WERI-Rb-1 (cell line): ENCODE data around the gene SARS1.

Experiments used
- DNase-seq: peaks from one replicate; pipeline ENCODE4 v3.0.0-alpha.2; 2020
- H3K27ac ChIP-seq: fragments of 250-450 bp; sonication (Bioruptor Pico); 2 replicates; pipeline ENCODE4 v1.5.1; 2020; ENCODE audit warnings: mild to moderate bottlenecking, moderate library complexity
- H3K27me3 ChIP-seq: fragments of 250-450 bp; sonication (Bioruptor Pico); 2 replicates; pipeline ENCODE4 v1.5.1; 2021; ENCODE audit warnings: mild to moderate bottlenecking, low read depth, moderate library complexity; ENCODE audit not compliant: insufficient read depth, severe bottlenecking
- H3K36me3 ChIP-seq: fragments of 250-450 bp; sonication (Bioruptor Pico); 2 replicates; pipeline ENCODE4 v1.5.1; 2020; ENCODE audit warnings: mild to moderate bottlenecking, moderate library complexity
- H3K4me3 ChIP-seq: 2 replicates; pipeline ENCODE4 v1.5.1; 2011; ENCODE audit warnings: low read depth, mild to moderate bottlenecking, control low read depth, low read length
- H3K9me3 ChIP-seq: fragments of 250-450 bp; sonication (Bioruptor Pico); 2 replicates; pipeline ENCODE4 v1.5.1; 2021; ENCODE audit warnings: mild to moderate bottlenecking, moderate library complexity; ENCODE audit not compliant: severe bottlenecking
- TF ChIP-seq, protein P1 (sequence below): IDR thresholded peaks from 2 replicates; pipeline ENCODE4 v1.5.1; 2011; ENCODE audit warnings: low read depth, mild to moderate bottlenecking, control low read depth, inconsistent platforms, low read length

The SARS1 gene

DNA sequence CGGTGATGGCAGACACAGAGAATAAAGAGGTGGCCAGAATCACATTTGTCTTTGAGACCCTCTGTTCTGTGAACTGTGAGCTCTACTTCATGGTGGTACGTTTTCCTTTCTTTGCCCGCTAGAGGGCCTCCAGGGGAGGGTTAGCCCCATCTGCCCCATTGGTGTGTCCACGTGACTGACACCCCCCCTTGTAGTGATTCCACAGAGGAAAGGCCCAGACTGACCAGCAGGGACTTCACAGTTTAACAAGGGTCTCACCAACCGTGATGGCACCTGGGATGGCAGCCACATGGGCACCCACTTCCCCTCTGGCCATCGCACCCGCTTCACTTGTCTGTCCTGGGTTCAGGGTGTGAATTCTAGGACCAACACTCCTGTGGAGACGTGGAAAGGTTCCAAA, 22.3 kb upstream of the SARS1 start:
- H3K27ac ChIP-seq: no peak overlapping the region
- H3K9me3 ChIP-seq: no peaks in the 10 kb centered on the region
- H3K4me3 ChIP-seq: no peak overlapping the region
- no peak for DNase-seq
- TF ChIP-seq, protein P1, sequence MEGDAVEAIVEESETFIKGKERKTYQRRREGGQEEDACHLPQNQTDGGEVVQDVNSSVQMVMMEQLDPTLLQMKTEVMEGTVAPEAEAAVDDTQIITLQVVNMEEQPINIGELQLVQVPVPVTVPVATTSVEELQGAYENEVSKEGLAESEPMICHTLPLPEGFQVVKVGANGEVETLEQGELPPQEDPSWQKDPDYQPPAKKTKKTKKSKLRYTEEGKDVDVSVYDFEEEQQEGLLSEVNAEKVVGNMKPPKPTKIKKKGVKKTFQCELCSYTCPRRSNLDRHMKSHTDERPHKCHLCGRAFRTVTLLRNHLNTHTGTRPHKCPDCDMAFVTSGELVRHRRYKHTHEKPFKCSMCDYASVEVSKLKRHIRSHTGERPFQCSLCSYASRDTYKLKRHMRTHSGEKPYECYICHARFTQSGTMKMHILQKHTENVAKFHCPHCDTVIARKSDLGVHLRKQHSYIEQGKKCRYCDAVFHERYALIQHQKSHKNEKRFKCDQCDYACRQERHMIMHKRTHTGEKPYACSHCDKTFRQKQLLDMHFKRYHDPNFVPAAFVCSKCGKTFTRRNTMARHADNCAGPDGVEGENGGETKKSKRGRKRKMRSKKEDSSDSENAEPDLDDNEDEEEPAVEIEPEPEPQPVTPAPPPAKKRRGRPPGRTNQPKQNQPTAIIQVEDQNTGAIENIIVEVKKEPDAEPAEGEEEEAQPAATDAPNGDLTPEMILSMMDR: no peak
- no peaks in the 10 kb centered on the region for H3K27me3 ChIP-seq
- no peaks in the 10 kb centered on the region for H3K36me3 ChIP-seq

DNA sequence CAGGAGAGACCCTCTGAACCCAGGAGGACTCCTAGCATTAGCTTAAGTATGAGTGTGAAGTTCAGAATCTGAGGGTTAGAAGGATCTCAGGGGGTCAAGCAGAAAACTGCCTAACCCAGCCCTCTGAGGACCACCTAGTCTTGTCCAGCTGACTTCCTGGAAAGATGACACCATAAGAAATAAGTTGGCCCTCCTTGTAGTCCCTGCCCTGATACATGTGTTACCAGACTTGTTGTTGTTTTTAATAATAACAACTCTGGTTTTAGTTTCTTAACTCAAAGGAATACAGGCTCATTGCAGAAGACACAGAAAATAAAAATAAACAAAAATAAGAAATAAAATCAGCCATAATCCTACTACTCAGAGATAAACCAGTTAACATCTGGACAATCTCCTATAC, 21.8 kb upstream of the SARS1 start:
- no peak for DNase-seq
- Histone ChIP-seq H3K27ac (no peak overlapping the region), H3K4me3 (no peak overlapping the region), H3K9me3 (no peaks in the 10 kb centered on the region), H3K27me3 (no peaks in the 10 kb centered on the region), H3K36me3 (no peaks in the 10 kb centered on the region)
- TF ChIP-seq, protein P1: no peak

DNA sequence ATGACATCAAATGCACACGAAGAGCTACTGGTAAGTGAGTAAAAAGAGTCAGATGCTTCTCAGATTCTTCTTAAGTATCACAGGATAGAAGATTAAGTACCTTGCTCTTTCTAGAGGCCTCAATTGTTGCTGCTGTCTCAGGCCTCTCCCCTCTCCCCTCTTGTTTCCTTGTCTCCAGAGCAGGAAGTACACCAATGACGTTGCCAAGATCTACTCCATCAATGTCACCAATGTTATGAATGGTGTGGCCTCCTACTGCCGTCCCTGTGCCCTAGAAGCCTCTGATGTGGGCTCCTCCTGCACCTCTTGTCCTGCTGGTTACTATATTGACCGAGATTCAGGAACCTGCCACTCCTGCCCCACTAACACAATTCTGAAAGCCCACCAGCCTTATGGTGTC, 21.3 kb upstream of the SARS1 start:
- no peaks in the 10 kb centered on the region for H3K36me3 ChIP-seq
- no peak overlapping the region for H3K4me3 ChIP-seq
- DNase-seq: no peak
- no peaks in the 10 kb centered on the region for H3K27me3 ChIP-seq
- H3K27ac ChIP-seq: no peak overlapping the region
- TF ChIP-seq, protein P1: no peak
- H3K9me3 ChIP-seq: no peaks in the 10 kb centered on the region

DNA sequence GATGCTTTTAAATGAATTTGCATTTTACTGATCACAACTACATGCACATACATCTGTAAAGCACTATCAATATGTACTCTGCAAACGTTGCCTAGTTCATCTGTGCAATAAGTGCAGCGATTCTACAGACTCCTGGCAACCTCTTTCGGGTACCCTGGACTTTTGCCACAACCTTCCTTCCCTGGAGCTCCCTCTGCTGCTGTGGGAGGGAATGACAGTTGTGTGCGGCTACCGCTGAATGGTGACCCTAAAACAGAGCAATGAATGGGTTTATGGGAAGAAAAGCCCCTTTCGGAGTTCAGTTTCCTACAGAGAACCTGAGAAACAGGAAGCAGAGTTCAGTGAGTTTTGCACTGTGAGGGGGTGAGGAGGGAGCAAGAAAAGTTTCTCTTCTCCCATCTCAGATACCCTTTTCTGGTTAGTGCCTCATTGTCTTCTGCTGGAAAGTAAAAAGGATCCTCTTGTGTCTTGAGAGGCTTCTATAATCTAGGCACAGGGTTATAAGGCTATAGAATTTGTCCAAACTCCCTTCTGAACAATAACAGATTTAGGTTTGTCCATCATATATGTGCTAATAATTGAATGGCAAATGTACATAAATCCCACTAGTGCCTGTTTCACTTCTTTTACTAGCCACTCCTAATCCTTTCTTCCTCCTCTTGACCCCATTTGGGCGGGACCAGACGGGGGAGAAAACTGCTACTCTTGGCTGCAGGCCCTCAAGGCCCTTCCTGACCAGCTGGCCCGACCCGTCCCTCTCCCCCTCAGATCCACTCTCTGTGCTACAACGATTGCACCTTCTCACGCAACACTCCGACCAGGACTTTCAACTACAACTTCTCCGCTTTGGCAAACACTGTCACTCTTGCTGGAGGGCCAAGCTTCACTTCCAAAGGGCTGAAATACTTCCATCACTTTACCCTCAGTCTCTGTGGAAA, 19.8 kb upstream of the SARS1 start:
- DNase-seq: peak; percentile 75
- Histone ChIP-seq H3K27me3 (no peaks in the 10 kb centered on the region), H3K9me3 (no peaks in the 10 kb centered on the region), H3K36me3 (no peaks in the 10 kb centered on the region), H3K27ac (no peak overlapping the region), H3K4me3 (no peak overlapping the region)
- TF ChIP-seq, protein P1: peak; percentile 89

DNA sequence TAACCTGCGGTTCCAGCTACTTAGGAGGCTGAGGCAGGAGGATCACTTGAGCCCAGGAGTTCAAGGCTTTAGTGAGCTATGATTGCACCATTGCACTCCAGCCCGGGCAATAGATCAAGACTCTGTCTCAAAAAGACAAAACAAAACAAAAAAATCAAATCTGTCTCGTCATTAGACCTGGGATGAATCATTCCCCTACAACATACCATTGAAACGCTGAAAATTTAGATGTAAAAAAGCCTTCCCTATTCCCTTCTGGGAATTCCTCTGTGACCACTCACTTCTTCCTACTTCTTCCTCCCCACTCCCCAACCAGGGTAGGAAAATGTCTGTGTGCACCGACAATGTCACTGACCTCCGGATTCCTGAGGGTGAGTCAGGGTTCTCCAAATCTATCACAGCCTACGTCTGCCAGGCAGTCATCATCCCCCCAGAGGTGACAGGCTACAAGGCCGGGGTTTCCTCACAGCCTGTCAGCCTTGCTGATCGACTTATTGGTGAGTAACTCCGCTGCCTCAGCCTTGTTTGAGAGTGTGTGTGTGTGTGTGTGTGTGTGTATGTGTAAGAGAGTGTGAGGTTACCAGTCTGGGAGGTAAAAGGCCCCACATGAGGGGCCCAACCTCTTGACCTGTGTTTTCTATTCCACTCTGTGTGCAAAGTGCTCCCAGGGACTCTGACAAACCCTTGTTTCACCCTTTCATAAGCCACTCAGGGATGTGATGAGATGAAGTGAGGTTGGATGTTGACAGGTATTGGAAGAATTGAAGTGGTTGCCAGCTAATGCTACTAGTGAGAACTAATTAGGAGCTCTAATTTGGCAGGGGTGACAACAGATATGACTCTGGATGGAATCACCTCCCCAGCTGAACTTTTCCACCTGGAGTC, 16.3 kb upstream of the SARS1 start:
- DNase-seq: no peak
- Histone ChIP-seq H3K27ac (no peak overlapping the region; the same call in 1 of the 2 replicates), H3K27me3 (no peaks in the 10 kb centered on the region), H3K9me3 (no peaks in the 10 kb centered on the region), H3K36me3 (no peaks in the 10 kb centered on the region), H3K4me3 (no peak overlapping the region)
- TF ChIP-seq, protein P1: no peak
